Mesothelial cell of epicardium (in vitro differentiated cells): ENCODE measurements around the gene SLC38A9. TPM values are rescaled to one million over a fixed set of nuclear protein-coding genes. Genes with fewer than 3 reads are reported as not detected.
A peak's percentile ranks its signal among the peaks of the same experiment; 100 is the strongest.

Source experiments
- DNase-seq, 2 experiments: peaks; one replicate each; pipeline ENCODE4 v3.0.0; 2021; ENCODE audit warnings: low spot score in 2 of 2; ENCODE audit not compliant: unreplicated experiment in 2 of 2
- H3K27ac Mint-ChIP-seq: 2 replicates; pipeline ENCODE4 v1.8.0; 2021; ENCODE audit warnings: mixed read lengths
- H3K27me3 Mint-ChIP-seq: 2 replicates; pipeline ENCODE4 v1.8.0; 2021; ENCODE audit warnings: low read depth, mixed read lengths
- H3K36me3 Mint-ChIP-seq: 2 replicates; pipeline ENCODE4 v1.8.0; 2021; ENCODE audit warnings: mixed read lengths
- H3K4me1 Mint-ChIP-seq: 2 replicates; pipeline ENCODE4 v1.8.0; 2021; ENCODE audit warnings: mixed read lengths
- H3K4me3 Mint-ChIP-seq: 2 replicates; pipeline ENCODE4 v1.8.0; 2021; ENCODE audit warnings: mild to moderate bottlenecking, moderate library complexity, mixed read lengths
- H3K9me3 Mint-ChIP-seq: 2 replicates; pipeline ENCODE4 v1.8.0; 2021; ENCODE audit warnings: mixed read lengths
- total RNA-seq: library from RNA; stranded (reverse); gene quantifications from 3 replicates; pipeline ENCODE4 v1.2.1, GENCODE V29; 2021
- TF ChIP-seq, protein P1 (sequence below): fragments of 200-600 bp; sonication (generic); IDR thresholded peaks from one replicate; pipeline ENCODE4 v1.5.0; 2021; ENCODE audit warnings: antibody characterized with exemption; ENCODE audit not compliant: unreplicated experiment

SLC38A9 gene
- total RNA-seq, 1 donor from 2014 or later = 39.9 TPM

DNA sequence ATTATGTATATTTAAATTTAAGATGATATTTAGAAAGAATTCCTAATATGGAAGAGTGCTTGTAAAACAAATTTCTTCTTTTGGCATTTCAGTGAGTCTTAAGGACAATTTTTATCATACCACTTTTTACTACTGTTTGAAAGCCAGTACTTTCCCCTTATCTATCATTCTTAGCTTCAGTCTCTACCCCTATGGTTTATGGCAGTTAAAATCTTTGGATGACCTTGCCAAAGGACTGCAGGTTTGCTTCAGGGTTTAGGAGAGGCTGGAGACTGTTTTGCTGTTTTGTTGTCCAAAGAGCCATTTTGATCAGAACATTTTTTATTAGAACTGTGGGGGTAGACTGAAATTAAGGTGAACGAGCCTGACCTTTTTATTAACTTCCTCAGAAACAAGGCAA lies 30.8 kb downstream of the SLC38A9 start:
- no peak for DNase-seq
- TF ChIP-seq, protein P1, sequence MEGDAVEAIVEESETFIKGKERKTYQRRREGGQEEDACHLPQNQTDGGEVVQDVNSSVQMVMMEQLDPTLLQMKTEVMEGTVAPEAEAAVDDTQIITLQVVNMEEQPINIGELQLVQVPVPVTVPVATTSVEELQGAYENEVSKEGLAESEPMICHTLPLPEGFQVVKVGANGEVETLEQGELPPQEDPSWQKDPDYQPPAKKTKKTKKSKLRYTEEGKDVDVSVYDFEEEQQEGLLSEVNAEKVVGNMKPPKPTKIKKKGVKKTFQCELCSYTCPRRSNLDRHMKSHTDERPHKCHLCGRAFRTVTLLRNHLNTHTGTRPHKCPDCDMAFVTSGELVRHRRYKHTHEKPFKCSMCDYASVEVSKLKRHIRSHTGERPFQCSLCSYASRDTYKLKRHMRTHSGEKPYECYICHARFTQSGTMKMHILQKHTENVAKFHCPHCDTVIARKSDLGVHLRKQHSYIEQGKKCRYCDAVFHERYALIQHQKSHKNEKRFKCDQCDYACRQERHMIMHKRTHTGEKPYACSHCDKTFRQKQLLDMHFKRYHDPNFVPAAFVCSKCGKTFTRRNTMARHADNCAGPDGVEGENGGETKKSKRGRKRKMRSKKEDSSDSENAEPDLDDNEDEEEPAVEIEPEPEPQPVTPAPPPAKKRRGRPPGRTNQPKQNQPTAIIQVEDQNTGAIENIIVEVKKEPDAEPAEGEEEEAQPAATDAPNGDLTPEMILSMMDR = no peak
- H3K27me3 Mint-ChIP-seq = no peaks in the 10 kb centered on the region
- no peak overlapping the region for H3K4me3 Mint-ChIP-seq
- H3K9me3 Mint-ChIP-seq = peaks cover 1% of the 10 kb centered on the region
- H3K36me3 Mint-ChIP-seq = peaks cover 15% of the 10 kb centered on the region
- peaks cover 8% of the 10 kb centered on the region for H3K4me1 Mint-ChIP-seq
- peak overlapping the region; percentile 36 for H3K27ac Mint-ChIP-seq

DNA sequence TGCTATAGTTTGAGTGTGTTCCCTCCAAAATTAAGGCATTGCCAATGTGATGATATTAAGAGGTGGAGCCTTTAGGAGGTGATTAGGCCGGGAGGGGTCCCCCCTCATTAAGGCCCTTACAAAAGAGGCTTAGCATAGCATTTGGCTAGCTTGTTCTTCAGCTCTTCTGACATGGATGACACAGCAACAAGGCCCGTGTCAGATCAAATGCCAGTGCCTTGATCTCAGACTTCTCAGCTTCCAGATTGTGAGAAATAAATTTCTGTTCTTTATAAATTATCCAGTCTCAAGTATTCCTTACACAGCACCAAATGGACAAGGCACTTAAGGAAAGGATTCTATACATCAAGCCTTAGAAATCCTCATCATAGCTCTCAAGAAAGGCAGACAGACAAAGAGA lies 31.8 kb downstream of the SLC38A9 start:
- peaks cover 12% of the 10 kb centered on the region for H3K4me1 Mint-ChIP-seq
- TF ChIP-seq, protein P1 = no peak
- no peak overlapping the region for H3K4me3 Mint-ChIP-seq
- H3K27ac Mint-ChIP-seq = peak overlapping the region; percentile 43
- H3K27me3 Mint-ChIP-seq = no peaks in the 10 kb centered on the region
- DNase-seq = no peak
- peaks cover 8% of the 10 kb centered on the region for H3K36me3 Mint-ChIP-seq
- H3K9me3 Mint-ChIP-seq = no peaks in the 10 kb centered on the region

DNA sequence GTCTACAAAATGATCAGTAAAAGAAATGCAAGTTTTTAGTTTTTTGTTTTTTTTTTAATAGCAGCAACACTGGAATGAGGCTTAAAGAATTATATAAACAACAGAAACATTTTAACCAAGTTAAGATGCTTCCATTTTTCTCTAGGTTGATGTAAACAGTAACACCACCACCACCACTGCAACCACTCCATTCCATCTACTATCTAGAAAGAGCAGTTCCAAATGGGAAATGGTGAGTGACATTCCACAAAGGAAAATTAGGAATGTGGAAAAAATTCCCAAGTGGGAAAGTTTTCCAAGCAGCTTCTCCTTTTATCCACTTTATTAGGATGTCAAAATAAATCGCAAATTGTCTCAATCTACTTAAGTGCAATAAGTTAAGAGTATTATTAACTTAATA lies 32.6 kb downstream of the SLC38A9 start:
- TF ChIP-seq, protein P1 = no peak
- no peak for DNase-seq
- H3K4me3 Mint-ChIP-seq = no peak overlapping the region
- H3K27ac Mint-ChIP-seq = no peak overlapping the region
- peaks cover 4% of the 10 kb centered on the region for H3K36me3 Mint-ChIP-seq
- H3K27me3 Mint-ChIP-seq = no peaks in the 10 kb centered on the region
- peaks cover 12% of the 10 kb centered on the region for H3K4me1 Mint-ChIP-seq
- H3K9me3 Mint-ChIP-seq = no peaks in the 10 kb centered on the region

DNA sequence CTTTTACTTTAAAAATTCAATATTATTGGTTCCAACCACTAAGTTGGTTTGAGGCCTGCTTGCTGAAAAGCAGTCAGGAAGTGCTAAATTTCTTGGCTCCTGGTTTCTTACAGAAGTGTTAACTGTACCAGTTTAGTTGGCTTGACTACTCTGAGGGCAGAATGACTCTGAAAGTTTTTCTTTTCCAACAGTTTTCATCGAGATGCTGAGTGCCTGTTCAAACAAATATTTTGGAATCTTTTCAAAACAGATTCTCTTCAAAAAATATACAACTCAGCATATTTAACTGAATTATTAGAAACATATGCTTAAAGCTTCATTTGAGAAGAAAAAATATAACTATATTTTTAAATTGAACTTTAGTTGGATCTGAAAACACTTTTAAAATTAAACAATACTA lies 37.0 kb downstream of the SLC38A9 start:
- Mint-ChIP-seq H3K27me3 (no peaks in the 10 kb centered on the region), H3K4me1 (peaks cover 19% of the 10 kb centered on the region), H3K9me3 (no peaks in the 10 kb centered on the region), H3K27ac (peak overlapping the region; percentile 58), H3K36me3 (peaks cover 6% of the 10 kb centered on the region), H3K4me3 (no peak overlapping the region)
- DNase-seq = no peak
- TF ChIP-seq, protein P1 = no peak

DNA sequence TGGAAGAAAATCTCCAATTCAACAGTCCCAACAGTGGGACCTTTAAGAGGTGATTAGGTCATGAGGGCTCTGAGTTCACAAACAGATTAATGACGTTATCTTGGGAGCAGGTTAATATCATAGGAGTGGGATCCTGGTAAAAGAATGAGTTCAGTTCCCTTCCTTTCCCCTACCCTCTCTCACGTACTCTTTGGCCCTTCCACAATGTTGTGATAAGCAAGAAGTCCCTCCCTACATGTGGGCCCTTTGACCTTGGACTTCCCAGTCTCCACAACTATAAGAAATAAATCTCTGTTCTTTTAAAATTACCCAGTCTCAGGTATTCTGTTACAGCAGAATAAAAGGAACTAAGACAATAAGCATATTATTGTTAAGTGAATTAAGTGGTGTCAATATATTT lies 37.8 kb downstream of the SLC38A9 start:
- no peak overlapping the region for H3K4me3 Mint-ChIP-seq
- H3K36me3 Mint-ChIP-seq = peaks cover 6% of the 10 kb centered on the region
- TF ChIP-seq, protein P1 = no peak
- no peaks in the 10 kb centered on the region for H3K27me3 Mint-ChIP-seq
- peaks cover 19% of the 10 kb centered on the region for H3K4me1 Mint-ChIP-seq
- no peak overlapping the region for H3K27ac Mint-ChIP-seq
- no peaks in the 10 kb centered on the region for H3K9me3 Mint-ChIP-seq
- DNase-seq = no peak

DNA sequence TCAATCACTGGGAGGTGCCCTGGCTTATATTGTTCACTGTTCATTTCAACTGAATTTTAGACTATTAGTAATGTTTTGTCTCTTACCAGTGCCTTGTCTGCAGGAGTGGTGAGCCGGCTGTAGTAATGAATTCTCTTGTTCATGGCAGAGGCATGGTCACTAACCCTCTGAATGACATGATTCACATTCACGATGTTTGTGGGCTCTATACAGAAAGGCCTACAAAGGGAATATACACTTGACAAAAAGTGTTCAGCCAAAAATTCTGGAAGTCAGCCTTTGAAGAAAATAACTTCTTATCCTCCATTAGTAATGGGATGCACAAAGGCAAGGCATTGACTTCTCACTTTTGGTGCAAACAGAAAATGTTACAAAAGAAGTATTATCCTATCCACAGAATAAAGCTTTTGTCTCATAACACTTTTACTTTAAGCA lies 39.6 kb downstream of the SLC38A9 start:
- no peaks in the 10 kb centered on the region for H3K27me3 Mint-ChIP-seq
- peak overlapping the region; percentile 1 for H3K27ac Mint-ChIP-seq
- H3K9me3 Mint-ChIP-seq = no peaks in the 10 kb centered on the region
- peaks cover 6% of the 10 kb centered on the region for H3K36me3 Mint-ChIP-seq
- TF ChIP-seq, protein P1 = no peak
- DNase-seq = no peak
- H3K4me3 Mint-ChIP-seq = no peak overlapping the region
- peaks cover 23% of the 10 kb centered on the region for H3K4me1 Mint-ChIP-seq
